HG02840 (cell line): ENCODE data around the gene VLDLR.
"Not testable (repeated sequence)": the region's sequence is repeated elsewhere in the genome, so short reads cannot be mapped to it uniquely, and the experiment has no call there.

Experiments
- ATAC-seq: cut with Tn5 transposase; IDR thresholded peaks from one replicate; pipeline ENCODE4 v1.9.1; 2021; ENCODE audit warnings: mild to moderate bottlenecking, moderate library complexity, moderate number of reproducible peaks; ENCODE audit not compliant: unreplicated experiment, low FRiP score

Gene VLDLR

DNA sequence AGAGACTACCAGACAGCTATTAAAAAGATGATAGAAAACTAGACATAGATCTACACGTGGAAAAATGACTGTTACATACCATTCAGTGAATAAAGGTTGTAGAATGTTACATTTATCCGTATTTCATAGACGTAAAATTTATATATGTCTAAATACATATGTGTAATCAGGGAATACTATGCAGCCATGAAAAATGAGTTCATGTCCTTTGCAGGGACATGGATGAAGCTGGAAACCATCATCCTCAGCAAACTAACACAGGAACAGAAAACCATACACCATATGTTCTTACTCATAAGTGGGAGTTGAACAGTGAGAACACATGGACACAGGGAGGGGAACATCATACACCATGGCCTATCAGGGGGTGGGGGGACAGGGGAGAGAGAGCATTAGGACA, 85.7 kb downstream of the VLDLR start:
- not testable (repeated sequence) for ATAC-seq
